ENCODE data around the gene VPS4A. TPM values are rescaled to one million over a fixed set of nuclear protein-coding genes. Genes with fewer than 3 reads are reported as not detected.

The VPS4A gene
- total RNA-seq = 10 to 100 TPM; 38.6 to 41.8 TPM

- ATAC-seq (ENCODE audit: low read depth) = peak; percentile 97
Observed at GRCh38 chr16:69310653-69311532, at the start of gene VPS4A. VPS4A (plus strand) TSS chr16:69311350; CDS start chr16:69311512, 162 bp downstream.

DNA sequence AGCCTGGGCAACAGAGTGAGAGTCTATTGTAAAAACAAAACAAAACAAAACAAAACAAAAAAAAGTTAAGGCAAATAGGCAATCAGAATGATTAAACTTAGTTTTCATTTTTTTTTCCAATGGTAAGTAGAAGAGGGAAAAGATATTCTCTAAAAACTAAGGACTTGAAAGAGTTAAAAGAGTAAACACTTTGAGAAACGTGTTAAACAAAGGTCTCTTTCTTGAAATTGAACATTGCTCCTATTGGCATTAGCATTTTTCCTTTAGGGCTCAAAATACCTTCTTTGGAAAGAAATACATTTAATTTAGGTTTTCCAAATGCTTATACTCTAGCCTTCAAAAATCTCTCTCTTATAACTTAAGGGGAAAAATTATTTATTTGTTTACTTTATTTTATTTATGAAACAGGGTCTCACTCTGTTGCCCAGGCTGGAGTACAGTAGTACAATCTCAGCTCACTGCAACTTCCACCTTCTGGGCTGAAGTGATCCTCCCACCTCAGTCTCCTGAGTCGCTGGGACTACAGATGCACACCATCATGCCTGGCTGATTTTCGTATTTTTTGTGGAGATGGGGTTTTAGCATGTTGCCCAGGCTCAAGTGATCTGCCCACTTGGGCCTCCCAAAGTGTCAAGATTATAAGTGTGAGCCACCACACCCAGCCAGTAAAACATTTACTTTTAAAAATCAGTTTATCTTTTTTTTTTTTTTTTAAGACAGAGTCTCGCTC is 44.7 kb upstream of the VPS4A start:
- ATAC-seq (ENCODE audit: low read depth) (no peak), DNase-seq (no peak)
- no peaks in the 10 kb centered on the region for H3K9me3 Mint-ChIP-seq
- H3K27ac Mint-ChIP-seq = no peak overlapping the region
- POLR2A ChIA-PET = no interaction called here
- peaks cover 16% of the 10 kb centered on the region for H3K36me3 Mint-ChIP-seq
- no peak overlapping the region for H3K4me3 Mint-ChIP-seq
- no peaks in the 10 kb centered on the region for H3K27me3 Mint-ChIP-seq
- peaks cover 2% of the 10 kb centered on the region for H3K4me1 Mint-ChIP-seq

More at GRCh38 chr16:69310653-69311532, at the start of gene VPS4A:
- Mint-ChIP-seq H3K4me1 (peaks cover 19% of the 10 kb centered on the region), H3K4me3 (peak within 1 kb of the TSS; percentile 99), H3K9me3 (no peaks in the 10 kb centered on the region), H3K27me3 (peaks cover 3% of the 10 kb centered on the region), H3K27ac (peak within 1 kb of the TSS; percentile 98), H3K36me3 (peaks cover 17% of the 10 kb centered on the region)
- DNase-seq = peak; percentile 100
- POLR2A ChIA-PET = interaction anchor here (0.6 to 3.1 kb wide), 5 partner anchors 19 to 467 kb away, joined by 3 to 19 read pairs (median 3); partner anchors contain the start of gene PDF

DNA sequence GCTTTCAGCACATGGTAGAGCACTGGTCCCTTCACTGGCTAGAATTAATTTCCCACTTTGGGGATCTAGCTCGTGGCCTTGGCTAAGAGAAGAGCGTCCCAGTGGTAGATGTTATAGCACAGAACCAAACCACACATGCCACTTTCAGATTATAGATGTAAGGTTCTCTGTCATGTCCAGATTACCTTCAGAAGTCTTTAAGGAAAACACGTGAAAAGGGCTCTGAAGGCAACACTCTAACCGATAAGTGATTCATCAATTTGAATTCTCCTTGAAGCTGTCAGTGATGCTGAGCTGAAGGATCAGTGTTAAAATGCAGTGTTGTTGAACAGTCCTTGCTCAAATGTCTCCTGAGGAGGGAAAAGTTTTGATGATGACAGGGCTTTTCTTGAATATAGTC is 43.5 kb upstream of the VPS4A start:
- Mint-ChIP-seq H3K4me3 (no peak overlapping the region), H3K4me1 (peaks cover 2% of the 10 kb centered on the region), H3K27ac (no peak overlapping the region), H3K36me3 (peaks cover 16% of the 10 kb centered on the region), H3K27me3 (no peaks in the 10 kb centered on the region), H3K9me3 (no peaks in the 10 kb centered on the region)
- POLR2A ChIA-PET = no interaction called here
- no peak for ATAC-seq (ENCODE audit: low read depth)
- no peak for DNase-seq

- H3K27ac Mint-ChIP-seq = no peak overlapping the region
- no peaks in the 10 kb centered on the region for H3K27me3 Mint-ChIP-seq
- no peak overlapping the region for H3K4me3 Mint-ChIP-seq
- H3K9me3 Mint-ChIP-seq = no peaks in the 10 kb centered on the region
- peaks cover 2% of the 10 kb centered on the region for H3K4me1 Mint-ChIP-seq
- DNase-seq = no peak
- POLR2A ChIA-PET = no interaction called here
- no peak for ATAC-seq (ENCODE audit: low read depth)
- H3K36me3 Mint-ChIP-seq = peaks cover 11% of the 10 kb centered on the region
Observed at GRCh38 chr16:69270395-69270794, 40.8 kb upstream of the VPS4A start.

- no peak overlapping the region for H3K4me3 Mint-ChIP-seq
- peaks cover 2% of the 10 kb centered on the region for H3K4me1 Mint-ChIP-seq
- peaks cover 11% of the 10 kb centered on the region for H3K36me3 Mint-ChIP-seq
- H3K9me3 Mint-ChIP-seq = no peaks in the 10 kb centered on the region
- POLR2A ChIA-PET = no interaction called here
- ATAC-seq (ENCODE audit: low read depth) (no peak), DNase-seq (no peak)
- no peaks in the 10 kb centered on the region for H3K27me3 Mint-ChIP-seq
- H3K27ac Mint-ChIP-seq = no peak overlapping the region
Observed at GRCh38 chr16:69270831-69271230, 40.3 kb upstream of the VPS4A start.

DNA sequence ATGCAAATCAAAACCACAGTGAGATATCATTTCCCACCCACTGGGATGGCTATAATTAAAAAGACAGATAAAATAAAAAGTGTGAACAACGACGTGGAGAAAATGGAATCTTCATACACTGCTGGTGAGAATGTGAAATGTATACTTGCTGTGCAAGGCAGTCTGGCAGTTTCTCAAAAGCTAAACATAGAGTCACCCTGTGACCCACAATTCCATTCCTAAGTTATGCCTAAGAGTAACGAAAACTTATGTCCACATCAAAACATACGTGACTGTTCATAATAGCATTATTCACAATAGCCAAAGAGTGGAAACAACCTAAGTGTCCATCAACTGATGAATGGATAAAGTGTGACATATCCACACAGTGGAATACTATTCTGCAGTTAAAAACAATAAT is 38.1 kb upstream of the VPS4A start:
- no peak for ATAC-seq (ENCODE audit: low read depth)
- DNase-seq = no peak
- no peak overlapping the region for H3K4me3 Mint-ChIP-seq
- no peak overlapping the region for H3K27ac Mint-ChIP-seq
- no peaks in the 10 kb centered on the region for H3K9me3 Mint-ChIP-seq
- no peaks in the 10 kb centered on the region for H3K27me3 Mint-ChIP-seq
- peaks cover 2% of the 10 kb centered on the region for H3K4me1 Mint-ChIP-seq
- POLR2A ChIA-PET = interaction anchor here (0.7 kb wide), 1 partner anchor 18 kb away, joined by 3 read pairs; no protein-coding TSS in a partner anchor
- peaks cover 11% of the 10 kb centered on the region for H3K36me3 Mint-ChIP-seq

GRCh38 chr16:69274699-69275235 is 36.4 kb upstream of the VPS4A start:
- POLR2A ChIA-PET = no interaction called here
- peaks cover 2% of the 10 kb centered on the region for H3K4me1 Mint-ChIP-seq
- H3K4me3 Mint-ChIP-seq = no peak overlapping the region
- no peak overlapping the region for H3K27ac Mint-ChIP-seq
- H3K27me3 Mint-ChIP-seq = no peaks in the 10 kb centered on the region
- DNase-seq (no peak), ATAC-seq (ENCODE audit: low read depth) (no peak)
- no peaks in the 10 kb centered on the region for H3K9me3 Mint-ChIP-seq
- H3K36me3 Mint-ChIP-seq = peaks cover 11% of the 10 kb centered on the region

GRCh38 chr16:69276148-69277115 is 34.7 kb upstream of the VPS4A start:
- POLR2A ChIA-PET = no interaction called here
- Mint-ChIP-seq H3K9me3 (no peaks in the 10 kb centered on the region), H3K4me1 (no peaks in the 10 kb centered on the region), H3K36me3 (peaks cover 3% of the 10 kb centered on the region), H3K27me3 (no peaks in the 10 kb centered on the region), H3K27ac (no peak overlapping the region), H3K4me3 (no peak overlapping the region)
- DNase-seq = no peak
- ATAC-seq (ENCODE audit: low read depth) = no peak

DNA sequence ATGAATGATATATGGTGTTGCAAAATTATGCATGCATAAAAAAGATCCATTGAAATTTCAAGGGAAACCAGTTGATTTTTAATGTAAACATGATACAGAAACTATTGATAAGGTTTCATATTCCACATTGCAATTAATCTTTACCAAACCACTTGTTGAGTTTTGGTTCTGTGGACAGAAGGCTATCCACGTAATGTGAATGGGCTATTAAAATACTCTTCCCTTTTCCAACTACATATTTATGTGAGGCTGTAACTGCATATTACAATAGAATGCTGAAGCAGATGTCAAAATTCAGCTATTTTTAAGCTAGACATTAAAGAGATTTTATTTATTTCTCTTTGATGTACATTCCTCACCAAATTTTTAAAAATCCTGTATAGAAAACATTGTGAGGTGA is 33.7 kb upstream of the VPS4A start:
- no peaks in the 10 kb centered on the region for H3K27me3 Mint-ChIP-seq
- H3K4me1 Mint-ChIP-seq = no peaks in the 10 kb centered on the region
- H3K36me3 Mint-ChIP-seq = peaks cover 3% of the 10 kb centered on the region
- POLR2A ChIA-PET = no interaction called here
- no peak overlapping the region for H3K4me3 Mint-ChIP-seq
- no peaks in the 10 kb centered on the region for H3K9me3 Mint-ChIP-seq
- DNase-seq = no peak
- no peak for ATAC-seq (ENCODE audit: low read depth)
- no peak overlapping the region for H3K27ac Mint-ChIP-seq

DNA sequence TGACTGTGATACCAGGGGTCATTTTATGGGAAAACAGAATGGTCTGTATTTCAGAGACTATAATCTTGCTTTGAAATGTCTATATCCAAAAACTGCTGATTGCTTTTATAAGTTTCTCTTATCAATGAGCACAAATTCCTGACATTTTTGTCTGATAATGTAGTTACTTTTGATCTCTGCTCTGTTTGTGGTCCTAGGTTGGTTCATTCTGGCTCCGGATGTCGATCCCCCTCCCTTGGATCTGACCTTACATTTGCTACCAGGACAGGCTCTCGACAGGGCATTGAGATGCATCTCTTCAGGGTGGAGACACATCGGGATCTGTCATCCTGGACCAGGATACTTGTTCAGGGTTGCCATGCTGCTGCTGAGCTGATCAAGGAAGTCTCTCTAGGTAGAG is 27.3 kb upstream of the VPS4A start:
- Mint-ChIP-seq H3K4me3 (no peak overlapping the region), H3K27me3 (no peaks in the 10 kb centered on the region), H3K36me3 (no peaks in the 10 kb centered on the region), H3K9me3 (no peaks in the 10 kb centered on the region), H3K4me1 (peaks cover 2% of the 10 kb centered on the region), H3K27ac (no peak overlapping the region)
- POLR2A ChIA-PET = no interaction called here
- DNase-seq (no peak), ATAC-seq (ENCODE audit: low read depth) (no peak)

DNA sequence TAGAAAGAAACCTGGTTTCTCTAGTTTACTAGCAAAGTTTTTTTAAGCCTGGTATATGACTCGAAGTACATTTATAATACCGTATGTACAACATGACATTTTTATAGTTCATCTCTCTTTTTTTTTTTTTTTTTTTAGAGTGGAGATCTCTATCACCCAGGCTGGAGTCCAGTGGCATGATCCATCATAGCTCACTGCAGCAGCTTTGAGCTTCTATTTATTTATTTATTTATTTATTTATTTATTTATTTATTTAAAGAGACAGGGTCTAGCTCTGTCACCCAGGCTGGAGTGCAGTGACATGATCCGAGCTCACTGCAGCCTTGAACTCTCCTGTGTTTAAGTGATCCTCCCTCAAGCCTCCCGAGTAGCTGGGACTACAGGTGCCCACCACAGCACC is 25.9 kb upstream of the VPS4A start:
- no peak overlapping the region for H3K4me3 Mint-ChIP-seq
- no peak overlapping the region for H3K27ac Mint-ChIP-seq
- peaks cover 2% of the 10 kb centered on the region for H3K4me1 Mint-ChIP-seq
- H3K36me3 Mint-ChIP-seq = no peaks in the 10 kb centered on the region
- no peak for DNase-seq
- POLR2A ChIA-PET = interaction anchor here (0.7 kb wide), 1 partner anchor 167 kb away, joined by 4 read pairs; no protein-coding TSS in a partner anchor
- no peaks in the 10 kb centered on the region for H3K27me3 Mint-ChIP-seq
- H3K9me3 Mint-ChIP-seq = no peaks in the 10 kb centered on the region
- ATAC-seq (ENCODE audit: low read depth) = no peak

DNA sequence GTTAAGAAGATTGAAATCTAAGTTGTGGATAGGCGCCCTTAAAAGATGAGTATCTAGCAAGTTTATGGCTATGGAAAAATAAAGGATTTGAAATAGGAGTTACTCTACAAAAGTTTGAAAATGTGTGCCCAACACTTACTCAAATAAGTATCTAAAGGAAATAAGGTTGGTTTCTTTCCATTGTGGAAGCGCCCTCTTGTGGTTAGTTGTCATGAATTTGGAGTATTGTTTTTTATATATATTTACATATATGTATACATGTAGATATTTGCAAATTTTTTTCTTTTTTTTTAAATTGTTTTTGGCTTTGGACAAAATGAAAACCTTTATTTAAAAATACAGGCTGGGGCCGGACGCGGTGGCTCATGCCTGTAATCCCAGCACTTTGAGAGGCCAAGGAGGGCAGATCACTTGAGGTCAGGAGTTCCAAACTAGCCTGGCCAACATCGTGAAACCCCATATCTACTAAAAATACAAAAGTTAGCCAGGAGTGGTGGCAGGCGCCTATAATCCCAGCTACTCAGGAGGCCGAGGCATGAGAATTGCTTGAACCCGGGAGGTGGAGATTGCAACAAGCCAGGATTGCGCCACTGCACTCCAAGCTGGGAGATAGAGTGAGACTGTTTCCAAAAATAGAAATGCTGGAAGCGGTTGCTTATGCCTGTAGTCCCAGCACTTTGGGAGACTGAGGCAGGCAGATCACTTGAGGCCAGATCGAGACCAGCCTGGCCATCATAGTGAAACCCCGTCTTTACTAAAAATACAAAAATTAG is 24.0 kb upstream of the VPS4A start:
- DNase-seq = no peak
- POLR2A ChIA-PET = interaction anchor here (0.8 to 1.2 kb wide), 2 partner anchors 99 to 137 kb away, joined by 5 to 6 read pairs; no protein-coding TSS in a partner anchor
- H3K36me3 Mint-ChIP-seq = no peaks in the 10 kb centered on the region
- H3K27me3 Mint-ChIP-seq = no peaks in the 10 kb centered on the region
- H3K4me3 Mint-ChIP-seq = no peak overlapping the region
- H3K4me1 Mint-ChIP-seq = peaks cover 2% of the 10 kb centered on the region
- ATAC-seq (ENCODE audit: low read depth) = no peak
- H3K9me3 Mint-ChIP-seq = no peaks in the 10 kb centered on the region
- no peak overlapping the region for H3K27ac Mint-ChIP-seq
